GM19193 (cell line): Measurements from ENCODE around the gene CALD1.

ENCODE experiments used
- POLR2A ChIP-seq: IDR thresholded peaks from 4 replicates; pipeline ENCODE4 v1.6.1; 2011; ENCODE audit not compliant: insufficient read depth, insufficient read length; ENCODE audit errors: extremely low read depth

The CALD1 gene

GRCh38 chr7:134874407-134874806 is 95.0 kb downstream of the CALD1 start:
- TF ChIP-seq POLR2A, result no peak

GRCh38 chr7:134875867-134876266 is 96.4 kb downstream of the CALD1 start:
- TF ChIP-seq POLR2A, result no peak

GRCh38 chr7:134878746-134879357 is 99.4 kb downstream of the CALD1 start:
- TF ChIP-seq POLR2A, result no peak

GRCh38 chr7:134879815-134880475 is 100.5 kb downstream of the CALD1 start:
- no peak for TF ChIP-seq POLR2A

- no peak for TF ChIP-seq POLR2A
Measured at GRCh38 chr7:134882481-134882880, 103.0 kb downstream of the CALD1 start.

GRCh38 chr7:134885967-134886352 is 106.5 kb downstream of the CALD1 start:
- TF ChIP-seq POLR2A, result no peak

- TF ChIP-seq POLR2A, result no peak
Measured at GRCh38 chr7:134886353-134887057, 107.1 kb downstream of the CALD1 start.

- no peak for TF ChIP-seq POLR2A
Measured at GRCh38 chr7:134887523-134887922, 108.1 kb downstream of the CALD1 start.

- no peak for TF ChIP-seq POLR2A
Measured at GRCh38 chr7:134888141-134888740, 108.8 kb downstream of the CALD1 start.

GRCh38 chr7:134890246-134891240 is 111.1 kb downstream of the CALD1 start:
- no peak for TF ChIP-seq POLR2A

GRCh38 chr7:134891262-134891695 is 111.8 kb downstream of the CALD1 start:
- TF ChIP-seq POLR2A, result no peak

- no peak for TF ChIP-seq POLR2A
Measured at GRCh38 chr7:134891696-134892678, 112.6 kb downstream of the CALD1 start.

- TF ChIP-seq POLR2A, result no peak
Measured at GRCh38 chr7:134892963-134893362, 113.5 kb downstream of the CALD1 start.
